H9 (cell line): Measurements from ENCODE around the gene C6orf136. TPM values are rescaled to one million over a fixed set of nuclear protein-coding genes. Genes with fewer than 3 reads are reported as not detected.

Source experiments
- DNase-seq: peaks from one replicate; pipeline ENCODE4 v3.0.0-alpha.2; 2017
- H2AFZ ChIP-seq: one replicate; pipeline ENCODE4 v1.6.1; 2013; ENCODE audit warnings: mild to moderate bottlenecking, low read length, control low read depth, moderate library complexity
- H2AK5ac ChIP-seq: 2 replicates; pipeline ENCODE4 v1.6.1; 2013; ENCODE audit warnings: low read length, control low read depth, mixed read lengths; ENCODE audit not compliant: insufficient read length
- H2BK120ac ChIP-seq: one replicate; pipeline ENCODE4 v1.6.1; 2013; ENCODE audit warnings: low read depth, mild to moderate bottlenecking, low read length, control low read depth, inconsistent platforms; ENCODE audit not compliant: poor library complexity, severe bottlenecking
- H2BK12ac ChIP-seq: 2 replicates; pipeline ENCODE4 v1.6.1; 2013; ENCODE audit warnings: low read length, control low read depth, mixed read lengths, low read depth; ENCODE audit not compliant: insufficient read length
- H2BK15ac ChIP-seq: 2 replicates; pipeline ENCODE4 v1.6.1; 2013; ENCODE audit warnings: low read depth, low read length, control low read depth
- H2BK20ac ChIP-seq: one replicate; pipeline ENCODE4 v1.6.1; 2013; ENCODE audit warnings: low read depth, mild to moderate bottlenecking, low read length, control low read depth, inconsistent platforms; ENCODE audit not compliant: poor library complexity, severe bottlenecking
- H2BK5ac ChIP-seq: 2 replicates; pipeline ENCODE4 v1.6.1; 2013; ENCODE audit warnings: low read length, control low read depth, mixed read lengths; ENCODE audit not compliant: insufficient read length
- H3K14ac ChIP-seq: 2 replicates; pipeline ENCODE4 v1.6.1; 2013; ENCODE audit warnings: low read length, control low read depth; ENCODE audit not compliant: insufficient read depth
- H3K18ac ChIP-seq: 2 replicates; pipeline ENCODE4 v1.6.1; 2013; ENCODE audit warnings: low read depth, mild to moderate bottlenecking, mixed read lengths, low read length, control low read depth; ENCODE audit not compliant: insufficient read length
- H3K23ac ChIP-seq: 2 replicates; pipeline ENCODE4 v1.6.1; 2013; ENCODE audit warnings: low read length, control low read depth, mixed read lengths, low read depth; ENCODE audit not compliant: insufficient read length
- H3K23me2 ChIP-seq: 2 replicates; pipeline ENCODE4 v1.6.1; 2013; ENCODE audit warnings: low read depth, mild to moderate bottlenecking, mixed read lengths, low read length, control low read depth; ENCODE audit not compliant: insufficient read length, poor library complexity, severe bottlenecking
- H3K27ac ChIP-seq: 2 replicates; pipeline ENCODE4 v1.5.1; 2013; ENCODE audit warnings: low read length, control low read depth, mixed read lengths, low read depth; ENCODE audit not compliant: insufficient read length
- H3K27me3 ChIP-seq: 2 replicates; pipeline ENCODE4 v1.6.1; 2013; ENCODE audit warnings: low read length, control low read depth, inconsistent platforms; ENCODE audit not compliant: insufficient read depth
- H3K4ac ChIP-seq: 2 replicates; pipeline ENCODE4 v1.6.1; 2013; ENCODE audit warnings: low read depth, mild to moderate bottlenecking, control low read depth, inconsistent platforms, low read length, moderate library complexity
- H3K4me1 ChIP-seq: 2 replicates; pipeline ENCODE4 v1.6.1; 2013; ENCODE audit warnings: low read length, control low read depth, inconsistent platforms; ENCODE audit not compliant: insufficient read depth
- H3K4me2 ChIP-seq: 2 replicates; pipeline ENCODE4 v1.6.1; 2013; ENCODE audit warnings: low read length, control low read depth, mixed read lengths; ENCODE audit not compliant: insufficient read length, insufficient read depth
- H3K56ac ChIP-seq: 2 replicates; pipeline ENCODE4 v1.6.1; 2013; ENCODE audit warnings: low read depth, mild to moderate bottlenecking, mixed read lengths, low read length, control low read depth; ENCODE audit not compliant: insufficient read length
- H3K79me1 ChIP-seq: 2 replicates; pipeline ENCODE4 v1.6.1; 2013; ENCODE audit warnings: low read depth, mild to moderate bottlenecking, moderate library complexity, low read length, control low read depth, inconsistent platforms; ENCODE audit not compliant: insufficient read depth, poor library complexity, severe bottlenecking
- H3K79me2 ChIP-seq: 2 replicates; pipeline ENCODE4 v1.6.1; 2013; ENCODE audit warnings: low read length, control low read depth, inconsistent platforms; ENCODE audit not compliant: insufficient read depth
- H3K9ac ChIP-seq: 2 replicates; pipeline ENCODE4 v1.6.1; 2013; ENCODE audit warnings: low read length, control low read depth, mixed read lengths; ENCODE audit not compliant: insufficient read length; ENCODE audit errors: extremely low read depth
- H3K9me3 ChIP-seq: one replicate; pipeline ENCODE4 v1.6.1; 2013; ENCODE audit warnings: low read depth, low read length, inconsistent platforms; ENCODE audit not compliant: control insufficient read depth
- H3T11ph ChIP-seq: one replicate; pipeline ENCODE4 v1.6.1; 2013; ENCODE audit warnings: mild to moderate bottlenecking, low read length, control low read depth, inconsistent platforms
- H4K20me1 ChIP-seq: one replicate; pipeline ENCODE4 v1.6.1; 2013; ENCODE audit not compliant: control insufficient read depth, insufficient read length, insufficient read depth
- H4K5ac ChIP-seq: 2 replicates; pipeline ENCODE4 v1.6.1; 2013; ENCODE audit warnings: low read depth, mild to moderate bottlenecking, mixed read lengths, low read length, control low read depth; ENCODE audit not compliant: insufficient read length
- H4K8ac ChIP-seq: replicated peaks from 2 replicates; pipeline ENCODE4 v1.6.1; 2013; ENCODE audit warnings: low read length, control low read depth, mixed read lengths, low read depth; ENCODE audit not compliant: insufficient read length
- H4K91ac ChIP-seq: 2 replicates; pipeline ENCODE4 v1.6.1; 2013; ENCODE audit warnings: low read depth, mild to moderate bottlenecking, moderate library complexity, mixed read lengths, low read length, control low read depth; ENCODE audit not compliant: insufficient read length
- H3K27ac Mint-ChIP-seq, 3 experiments: 2 replicates in 2 of 3; 3 replicates in 1 of 3; pipeline ENCODE4 v1.8.0; 2020 to 2021; ENCODE audit warnings: mixed read lengths in 3 of 3, mild to moderate bottlenecking in 1 of 3, moderate library complexity in 1 of 3
- H3K27me3 Mint-ChIP-seq: 2 replicates; pipeline ENCODE4 v1.8.0; 2021; ENCODE audit warnings: low read depth, mild to moderate bottlenecking, moderate library complexity, mixed read lengths
- H3K36me3 Mint-ChIP-seq, 3 experiments: 2 replicates in 2 of 3; 3 replicates in 1 of 3; pipeline ENCODE4 v1.8.0; 2020 to 2021; ENCODE audit warnings: low read depth in 3 of 3, mixed read lengths in 3 of 3; ENCODE audit not compliant: insufficient read depth in 1 of 3
- H3K4me1 Mint-ChIP-seq, 2 experiments: 2 replicates each; pipeline ENCODE4 v1.8.0; 2020; ENCODE audit warnings: mixed read lengths in 2 of 2
- H3K4me3 Mint-ChIP-seq, 2 experiments: 2 replicates in 1 of 2; 3 replicates in 1 of 2; pipeline ENCODE4 v1.8.0; 2020 to 2021; ENCODE audit warnings: mild to moderate bottlenecking in 2 of 2, mixed read lengths in 2 of 2, moderate library complexity in 1 of 2
- H3K9me3 Mint-ChIP-seq, 2 experiments: 2 replicates in 1 of 2; 3 replicates in 1 of 2; pipeline ENCODE4 v1.8.0; 2020; ENCODE audit warnings: mild to moderate bottlenecking in 2 of 2, mixed read lengths in 2 of 2, moderate library complexity in 1 of 2
- WGBS: extraction: QIAGEN DNeasy Blood & Tissue Kit; methylation state at CpG from one replicate; pipeline ENCODE4 v1.1.7; 2013; ENCODE audit warnings: missing lambda C conversion rate, low lambda C conversion rate, mixed read lengths; ENCODE audit not compliant: insufficient read length; ENCODE audit errors: extremely low coverage; 5-methylcytosine and 5-hydroxymethylcytosine counted together
- total RNA-seq: library from RNA; stranded (reverse); gene quantifications from 2 replicates; pipeline ENCODE4 v1.2.1, GENCODE V29; 2021
- TF ChIP-seq, protein P1 (sequence below): fragments of 200-600 bp; sonication (generic); conservative IDR thresholded peaks from 3 replicates; pipeline ENCODE4 v1.8.0; 2021; ENCODE audit warnings: antibody characterized with exemption, mild to moderate bottlenecking

The C6orf136 gene
- total RNA-seq, 1 experiment from 2014 or later, result 22.2 TPM

- H2BK15ac ChIP-seq, result no peak overlapping the region
- no peak overlapping the region for H2BK120ac ChIP-seq
- H3K23ac ChIP-seq, result no peak overlapping the region
- no peak overlapping the region for H3T11ph ChIP-seq
- H2AFZ ChIP-seq, result no peak overlapping the region
- no peak overlapping the region for H4K91ac ChIP-seq
- peak overlapping the region; percentile 83 for H2BK12ac ChIP-seq
- Mint-ChIP-seq H3K4me1 (peaks cover 38 to 44% of the 10 kb centered on the region in 2 experiments), H3K9me3 (peaks cover 8 to 12% of the 10 kb centered on the region in 2 experiments; a peak in 3 of 5 replicates), H3K4me3 (peak overlapping the region; percentile 92 to 97), H3K27me3 (no peaks in the 10 kb centered on the region; the same call in 1 of the 2 replicates), H3K27ac (peak overlapping the region; percentile 99 to 100 (median 100)), H3K36me3 (peaks cover 31 to 66% (median 48%) of the 10 kb centered on the region in 3 experiments)
- no peak overlapping the region for H2BK20ac ChIP-seq
- no peak overlapping the region for H3K18ac ChIP-seq
- no peak overlapping the region; the same call in 1 of the 2 replicates for H3K4ac ChIP-seq
- peak overlapping the region; percentile 44 for H2AK5ac ChIP-seq
- H3K79me2 ChIP-seq, result peaks cover 2% of the 10 kb centered on the region; the same call in 1 of the 2 replicates
- peaks cover 4% of the 10 kb centered on the region; the same call in 1 of the 2 replicates for H3K4me1 ChIP-seq
- no peaks in the 10 kb centered on the region for H3K27me3 ChIP-seq
- no peak overlapping the region for H2BK5ac ChIP-seq
- peaks cover 21% of the 10 kb centered on the region for H3K23me2 ChIP-seq
- H3K9ac ChIP-seq, result peak overlapping the region; percentile 99
- H3K14ac ChIP-seq, result peak overlapping the region; percentile 17; the same call in 1 of the 2 replicates
- no peak overlapping the region for H4K8ac ChIP-seq
- H3K79me1 ChIP-seq, result peaks cover 4% of the 10 kb centered on the region
- no peak overlapping the region for H3K56ac ChIP-seq
- no peaks in the 10 kb centered on the region for H4K20me1 ChIP-seq
- H3K9me3 ChIP-seq, result no peaks in the 10 kb centered on the region
- TF ChIP-seq, protein P1, sequence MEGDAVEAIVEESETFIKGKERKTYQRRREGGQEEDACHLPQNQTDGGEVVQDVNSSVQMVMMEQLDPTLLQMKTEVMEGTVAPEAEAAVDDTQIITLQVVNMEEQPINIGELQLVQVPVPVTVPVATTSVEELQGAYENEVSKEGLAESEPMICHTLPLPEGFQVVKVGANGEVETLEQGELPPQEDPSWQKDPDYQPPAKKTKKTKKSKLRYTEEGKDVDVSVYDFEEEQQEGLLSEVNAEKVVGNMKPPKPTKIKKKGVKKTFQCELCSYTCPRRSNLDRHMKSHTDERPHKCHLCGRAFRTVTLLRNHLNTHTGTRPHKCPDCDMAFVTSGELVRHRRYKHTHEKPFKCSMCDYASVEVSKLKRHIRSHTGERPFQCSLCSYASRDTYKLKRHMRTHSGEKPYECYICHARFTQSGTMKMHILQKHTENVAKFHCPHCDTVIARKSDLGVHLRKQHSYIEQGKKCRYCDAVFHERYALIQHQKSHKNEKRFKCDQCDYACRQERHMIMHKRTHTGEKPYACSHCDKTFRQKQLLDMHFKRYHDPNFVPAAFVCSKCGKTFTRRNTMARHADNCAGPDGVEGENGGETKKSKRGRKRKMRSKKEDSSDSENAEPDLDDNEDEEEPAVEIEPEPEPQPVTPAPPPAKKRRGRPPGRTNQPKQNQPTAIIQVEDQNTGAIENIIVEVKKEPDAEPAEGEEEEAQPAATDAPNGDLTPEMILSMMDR, result no peak
- peak overlapping the region; percentile 40 for H3K27ac ChIP-seq
- H3K4me2 ChIP-seq, result peak overlapping the region; percentile 89
- H4K5ac ChIP-seq, result no peak overlapping the region
- no peak for DNase-seq
- WGBS, result no CpG with 5 or more reads among the region's 8 CpGs
Observed at GRCh38 chr6:30614044-30614842, 32.7 kb upstream of the C6orf136 start.
